Brain microvascular endothelial cell (primary cell): Measurements from ENCODE around the gene CEP97.

Source experiments
- DNase-seq: peaks from one replicate; pipeline ENCODE4 v3.0.0-alpha.2; 2020
- H3K27ac ChIP-seq: fragments of 250-450 bp; sonication (Bioruptor Pico); 2 replicates; pipeline ENCODE4 v1.5.1; 2020; ENCODE audit warnings: mild to moderate bottlenecking, moderate library complexity
- H3K27me3 ChIP-seq: fragments of 250-450 bp; sonication (Bioruptor Pico); replicated peaks from 2 replicates; pipeline ENCODE4 v1.5.1; 2020; ENCODE audit warnings: mild to moderate bottlenecking
- H3K36me3 ChIP-seq: fragments of 250-450 bp; sonication (Bioruptor Pico); replicated peaks from 2 replicates; pipeline ENCODE4 v1.5.1; 2020; ENCODE audit warnings: mild to moderate bottlenecking
- H3K4me3 ChIP-seq: 2 replicates; pipeline ENCODE4 v1.5.1; 2011; ENCODE audit warnings: low read depth, mild to moderate bottlenecking, control low read depth, low read length, moderate library complexity
- CTCF ChIP-seq: IDR thresholded peaks from 2 replicates; pipeline ENCODE4 v1.5.1; 2011; ENCODE audit warnings: low read depth, mild to moderate bottlenecking, moderate library complexity, low read length, control low read depth, inconsistent platforms; ENCODE audit errors: missing control alignments
- in situ Hi-C: cut with HindIII; loops from 2 replicates; pipeline ENCODE4 v1.10.0; 2017; ENCODE audit warnings: low sequenced_read_pairs, low pct_ligation_motif_present

CEP97 gene

GRCh38 chr3:101819649-101820206, 95.3 kb downstream of the CEP97 start:
- Histone ChIP-seq H3K27ac (no peak overlapping the region), H3K4me3 (no peak overlapping the region), H3K36me3 (peaks cover 10% of the 10 kb centered on the region), H3K27me3 (no peaks in the 10 kb centered on the region)
- no peak for DNase-seq
- TF ChIP-seq CTCF: no peak
- in situ Hi-C loops: loop anchor here (25.0 kb wide), 1 partner anchor 718 kb away; no protein-coding TSS in a partner anchor
